GM23338 (cell line): ENCODE data around the gene KIF1C. TPM values are rescaled to one million over a fixed set of nuclear protein-coding genes. Genes with fewer than 3 reads are reported as not detected.
"Not testable (repeated sequence)": the region's sequence is repeated elsewhere in the genome, so short reads cannot be mapped to it uniquely, and the experiment has no call there.

ENCODE experiments used
- ATAC-seq: fragments of 200-7000 bp; cut with Tn5 transposase; 3 replicates; pipeline ENCODE4 v1.9.1; 2020
- DNase-seq: peaks from one replicate; pipeline ENCODE4 v3.0.0-alpha.2; 2015; ENCODE audit warnings: low spot score
- H2AFZ ChIP-seq: fragments of 200-600 bp; sonication (generic); 2 replicates; pipeline ENCODE4 v1.8.0; 2016; ENCODE audit warnings: antibody characterized with exemption, mild to moderate bottlenecking, moderate library complexity
- H3F3A ChIP-seq: fragments of 200-600 bp; sonication (generic); replicated peaks from 2 replicates; pipeline ENCODE4 v1.8.0; 2017; ENCODE audit warnings: antibody characterized with exemption, mixed run types, low read depth
- H3K27ac ChIP-seq: fragments of 200-600 bp; sonication (generic); 2 replicates; pipeline ENCODE4 v1.6.1; 2016; ENCODE audit warnings: low read depth
- H3K27me3 ChIP-seq: fragments of 200-600 bp; sonication (generic); 2 replicates; pipeline ENCODE4 v1.8.0; 2016; ENCODE audit warnings: mild to moderate bottlenecking, mixed run types, moderate library complexity; ENCODE audit not compliant: insufficient read depth
- H3K36me3 ChIP-seq: fragments of 200-600 bp; sonication (generic); 2 replicates; pipeline ENCODE4 v1.8.0; 2016; ENCODE audit warnings: mild to moderate bottlenecking; ENCODE audit not compliant: insufficient read depth
- H3K4me1 ChIP-seq: fragments of 200-600 bp; sonication (generic); 2 replicates; pipeline ENCODE4 v1.8.0; 2016; ENCODE audit warnings: mild to moderate bottlenecking, moderate library complexity; ENCODE audit not compliant: insufficient read depth
- H3K4me2 ChIP-seq: fragments of 200-600 bp; sonication (generic); 2 replicates; pipeline ENCODE4 v1.7.1; 2017; ENCODE audit warnings: mixed run types
- H3K4me3 ChIP-seq: fragments of 200-600 bp; sonication (generic); 2 replicates; pipeline ENCODE4 v1.6.1; 2016; ENCODE audit warnings: mixed run types
- H3K79me2 ChIP-seq: fragments of 200-600 bp; sonication (generic); replicated peaks from 2 replicates; pipeline ENCODE4 v1.8.0; 2017; ENCODE audit warnings: mild to moderate bottlenecking; ENCODE audit not compliant: insufficient read depth
- H3K9me2 ChIP-seq: fragments of 200-600 bp; sonication (generic); 2 replicates; pipeline ENCODE4 v1.8.0; 2017; ENCODE audit not compliant: insufficient read depth
- H4K20me1 ChIP-seq: fragments of 200-600 bp; sonication (generic); replicated peaks from 2 replicates; pipeline ENCODE4 v1.8.0; 2017; ENCODE audit warnings: mild to moderate bottlenecking; ENCODE audit not compliant: insufficient read depth
- H3K27ac Mint-ChIP-seq: 2 replicates; pipeline ENCODE4 v1.8.0; 2020; ENCODE audit warnings: inconsistent platforms, mild to moderate bottlenecking, moderate library complexity, mixed read lengths
- H3K27me3 Mint-ChIP-seq: 3 replicates; pipeline ENCODE4 v1.8.0; 2022; ENCODE audit warnings: low read depth, mild to moderate bottlenecking, moderate library complexity, mixed read lengths, inconsistent platforms; ENCODE audit not compliant: insufficient read depth, poor library complexity
- H3K36me3 Mint-ChIP-seq: 3 replicates; pipeline ENCODE4 v1.8.0; 2021; ENCODE audit warnings: low read depth, mild to moderate bottlenecking, inconsistent platforms, moderate library complexity, mixed read lengths
- H3K4me1 Mint-ChIP-seq: 3 replicates; pipeline ENCODE4 v1.8.0; 2020; ENCODE audit warnings: mild to moderate bottlenecking, inconsistent platforms, mixed read lengths
- H3K4me3 Mint-ChIP-seq: 3 replicates; pipeline ENCODE4 v1.8.0; 2021; ENCODE audit warnings: moderate library complexity, mild to moderate bottlenecking, inconsistent platforms, mixed read lengths
- H3K9me3 Mint-ChIP-seq: 3 replicates; pipeline ENCODE4 v1.8.0; 2020; ENCODE audit warnings: moderate library complexity, mild to moderate bottlenecking, inconsistent platforms, mixed read lengths
- CREB1 ChIP-seq: fragments of 250-450 bp; sonication (Bioruptor Pico); IDR thresholded peaks from 2 replicates; pipeline ENCODE4 v1.5.0; 2020; ENCODE audit warnings: low read depth, mild to moderate bottlenecking, moderate library complexity
- CTCF ChIP-seq, 2 experiments: fragments of 200-600 bp in 1 of 2; sonication (generic) in 1 of 2; conservative IDR thresholded peaks; 2 replicates each; pipeline versions ENCODE4 v1.5.1 to v1.6.1; 2016 to 2017; ENCODE audit warnings: antibody characterized with exemption in 2 of 2, low read depth in 2 of 2, mild to moderate bottlenecking in 2 of 2, moderate library complexity in 1 of 2
- ETS1 ChIP-seq: IDR thresholded peaks from 2 replicates; pipeline ENCODE4 v1.6.1; 2016; ENCODE audit warnings: antibody characterized with exemption
- EZH2 ChIP-seq: fragments of 200-600 bp; sonication (generic); IDR thresholded peaks from one replicate; pipeline ENCODE4 v1.8.0; 2017; ENCODE audit warnings: antibody characterized with exemption, mild to moderate bottlenecking, low read depth; ENCODE audit not compliant: unreplicated experiment
- JUNB ChIP-seq: IDR thresholded peaks from one replicate; pipeline ENCODE4 v1.6.1; 2016; ENCODE audit warnings: antibody characterized with exemption; ENCODE audit not compliant: unreplicated experiment
- ZNF114 ChIP-seq: fragments of 250-450 bp; sonication (Bioruptor Pico); IDR thresholded peaks from 2 replicates; pipeline ENCODE4 v1.5.0; 2020; ENCODE audit warnings: mild to moderate bottlenecking, moderate library complexity
- polyA plus RNA-seq: library from polyadenylated mRNA; unstranded; fragments of >200 nt; fragmentation: Nextera tagmentation; extraction: Ambion mirVana; gene quantifications from 2 replicates; pipeline ENCODE4 v1.2.1, GENCODE V29; 2016
- total RNA-seq: library from RNA; depleted of rRNA; stranded (reverse); fragments of >200 nt; shearing (Covaris generic); gene quantifications from 2 replicates; pipeline ENCODE4 v1.2.3, GENCODE V29; 2014

KIF1C gene
- total and polyA plus RNA-seq, 2 experiments from 2014 or later, result 13.5 to 61.4 TPM

- H3K36me3 Mint-ChIP-seq, result peaks cover 11% of the 10 kb centered on the region
- H3F3A ChIP-seq, result 0 out of 2 replicates have a peak, but pooled peaks cover 5% of the 10 kb centered on the region
- no peaks in the 10 kb centered on the region for H3K4me1 ChIP-seq
- TF ChIP-seq ZNF114 (CRISPR knock-in tag) (no peak), CTCF (conservative IDR thresholded peaks at IDR 0.05; ENCODE audit: low read depth in 2 of 2) (no peak), JUNB (no peak), ETS1 (no peak), EZH2 (no peak)
- peaks cover 3% of the 10 kb centered on the region for H3K4me1 Mint-ChIP-seq
- DNase-seq, result no peak
- H3K27ac Mint-ChIP-seq, result no peak overlapping the region
- no peaks in the 10 kb centered on the region; the same call in 1 of the 2 replicates for H3K27me3 ChIP-seq
- no peak for ATAC-seq
- H3K79me2 ChIP-seq, result no peaks in the 10 kb centered on the region
- no peaks in the 10 kb centered on the region for H3K9me2 ChIP-seq
- no peak overlapping the region for H3K4me2 ChIP-seq
- H3K27me3 Mint-ChIP-seq, result peaks cover 8% of the 10 kb centered on the region
- H3K36me3 ChIP-seq, result 0 out of 2 replicates have a peak, but pooled peaks cover under 1% of the 10 kb centered on the region
- H3K4me3 ChIP-seq, result no peak overlapping the region
- H3K4me3 Mint-ChIP-seq, result no peak overlapping the region
- H3K9me3 Mint-ChIP-seq, result no peaks in the 10 kb centered on the region; the same call in 2 of the 3 replicates
- H3K27ac ChIP-seq, result no peak overlapping the region
- no peaks in the 10 kb centered on the region for H4K20me1 ChIP-seq
- H2AFZ ChIP-seq, result no peak overlapping the region
These were observed 30.2 kb downstream of the KIF1C start for GRCh38 chr17:5027916-5028315.

GRCh38 chr17:5030168-5030567, 32.4 kb downstream of the KIF1C start:
- not testable (repeated sequence) for H3K36me3 ChIP-seq, H3K4me1 ChIP-seq, H3K27ac ChIP-seq, H3K4me3 ChIP-seq, DNase-seq, H3K36me3 Mint-ChIP-seq, H3K27me3 ChIP-seq, H3K9me3 Mint-ChIP-seq, H3K9me2 ChIP-seq, H3F3A ChIP-seq, H3K79me2 ChIP-seq, ATAC-seq, H3K27ac Mint-ChIP-seq, H3K4me3 Mint-ChIP-seq, H2AFZ ChIP-seq, H4K20me1 ChIP-seq, H3K4me2 ChIP-seq, H3K4me1 Mint-ChIP-seq
- peaks cover 18% of the 10 kb centered on the region for H3K27me3 Mint-ChIP-seq

GRCh38 chr17:5031365-5032082, 33.8 kb downstream of the KIF1C start:
- H4K20me1 ChIP-seq, result no peaks in the 10 kb centered on the region
- H3K27ac Mint-ChIP-seq, result no peak overlapping the region
- DNase-seq (peak; percentile 93), ATAC-seq (peak; percentile 57)
- TF ChIP-seq CREB1 (no peak), CTCF (conservative IDR thresholded peaks at IDR 0.05; ENCODE audit: low read depth in 2 of 2) (peak; percentile 59 to 74)
- H3K27me3 ChIP-seq, result peaks cover 6% of the 10 kb centered on the region; the same call in 1 of the 2 replicates
- no peaks in the 10 kb centered on the region; the same call in 2 of the 3 replicates for H3K9me3 Mint-ChIP-seq
- H3F3A ChIP-seq, result 0 out of 2 replicates have a peak, but pooled peaks cover 5% of the 10 kb centered on the region
- H3K4me3 Mint-ChIP-seq, result peak overlapping the region; percentile 71
- H3K27me3 Mint-ChIP-seq, result peaks cover 19% of the 10 kb centered on the region
- H3K79me2 ChIP-seq, result no peaks in the 10 kb centered on the region
- no peaks in the 10 kb centered on the region for H3K36me3 ChIP-seq
- peak overlapping the region; percentile 52 for H3K4me3 ChIP-seq
- H3K9me2 ChIP-seq, result no peaks in the 10 kb centered on the region
- H2AFZ ChIP-seq, result peak overlapping the region; percentile 95; the same call in 1 of the 2 replicates
- H3K36me3 Mint-ChIP-seq, result no peaks in the 10 kb centered on the region
- no peak overlapping the region for H3K27ac ChIP-seq
- no peaks in the 10 kb centered on the region; the same call in 1 of the 2 replicates for H3K4me1 ChIP-seq
- peaks cover 3% of the 10 kb centered on the region for H3K4me1 Mint-ChIP-seq
- H3K4me2 ChIP-seq, result peak overlapping the region; percentile 79
